Neural cell (in vitro differentiated cells): ENCODE results near the gene CAMK1D. TPM values are rescaled to one million over a fixed set of nuclear protein-coding genes. Genes with fewer than 3 reads are reported as not detected.
"Not testable (repeated sequence)": the region's sequence is repeated elsewhere in the genome, so short reads cannot be mapped to it uniquely, and the experiment has no call there.

Experiments used
- H2AFZ ChIP-seq: fragments of 200-600, 300-800 bp; sonication (generic), shearing (Covaris generic); 2 replicates; pipeline ENCODE4 v1.6.0; 2014; ENCODE audit warnings: low read depth, mild to moderate bottlenecking, antibody characterized with exemption, low read length, moderate library complexity
- H3F3A ChIP-seq: fragments of 200-600 bp; shearing (Covaris generic); 2 replicates; pipeline ENCODE4 v1.6.1; 2016; ENCODE audit warnings: mild to moderate bottlenecking, moderate library complexity, mixed read lengths, antibody characterized with exemption, low read length; ENCODE audit not compliant: insufficient read depth, poor library complexity, severe bottlenecking
- H3K27ac ChIP-seq: fragments of 200-600, 300-800 bp; sonication (generic), shearing (Covaris generic); 2 replicates; pipeline ENCODE4 v1.5.1; 2014; ENCODE audit warnings: mild to moderate bottlenecking, low read length, moderate library complexity
- H3K27me3 ChIP-seq: fragments of 300-800, 200-600 bp; sonication (generic), shearing (Covaris generic); 2 replicates; pipeline ENCODE4 v1.6.0; 2014; ENCODE audit warnings: mild to moderate bottlenecking, low read depth, low read length, moderate library complexity; ENCODE audit not compliant: insufficient read depth
- H3K36me3 ChIP-seq: fragments of 300-800, 200-600 bp; sonication (generic), shearing (Covaris generic); 2 replicates; pipeline ENCODE4 v1.5.1; 2014; ENCODE audit warnings: mild to moderate bottlenecking, antibody characterized with exemption, low read length, moderate library complexity; ENCODE audit not compliant: insufficient read depth
- H3K4me2 ChIP-seq: fragments of 300-800, 200-600 bp; sonication (generic), shearing (Covaris generic); 2 replicates; pipeline ENCODE4 v1.6.0; 2014; ENCODE audit warnings: mild to moderate bottlenecking, low read length
- H3K4me3 ChIP-seq: fragments of 300-800, 200-600 bp; sonication (generic), shearing (Covaris generic); 2 replicates; pipeline ENCODE4 v1.5.1; 2014; ENCODE audit warnings: mild to moderate bottlenecking, low read length, moderate library complexity
- H3K79me2 ChIP-seq: fragments of 200-600 bp; shearing (Covaris generic); replicated peaks from 2 replicates; pipeline ENCODE4 v1.6.0; 2014; ENCODE audit warnings: mild to moderate bottlenecking, low read length, moderate library complexity; ENCODE audit not compliant: insufficient read depth
- H3K9ac ChIP-seq: fragments of 300-800, 200-600 bp; sonication (generic), shearing (Covaris generic); 2 replicates; pipeline ENCODE4 v1.6.1; 2016; ENCODE audit warnings: mild to moderate bottlenecking, low read length, mixed read lengths
- H3K9me2 ChIP-seq: fragments of 200-600 bp; shearing (Covaris generic); 2 replicates; pipeline ENCODE4 v1.6.1; 2016; ENCODE audit warnings: mild to moderate bottlenecking, low read length, mixed read lengths; ENCODE audit not compliant: insufficient read depth
- H3K9me3 ChIP-seq: fragments of 200-600, 300-800 bp; sonication (generic), shearing (Covaris generic); 2 replicates; pipeline ENCODE4 v1.6.1; 2016; ENCODE audit warnings: mild to moderate bottlenecking, mixed run types, low read length, moderate library complexity, mixed read lengths
- H4K20me1 ChIP-seq: fragments of 200-600 bp; shearing (Covaris generic); 2 replicates; pipeline ENCODE4 v1.6.1; 2016; ENCODE audit warnings: mild to moderate bottlenecking, mixed run types; ENCODE audit not compliant: insufficient read depth
- CTCF ChIP-seq: fragments of 450-650 bp; IDR thresholded peaks from 2 replicates; pipeline ENCODE4 v1.5.1; 2014; ENCODE audit warnings: antibody characterized with exemption, mild to moderate bottlenecking, moderate library complexity; ENCODE audit not compliant: poor library complexity, severe bottlenecking
- EP300 ChIP-seq: fragments of 450-650 bp; conservative IDR thresholded peaks from 2 replicates; pipeline ENCODE4 v1.6.1; 2014; ENCODE audit warnings: antibody characterized with exemption, mild to moderate bottlenecking, moderate library complexity; ENCODE audit not compliant: poor library complexity, severe bottlenecking
- EZH2 ChIP-seq: fragments of 200-600, 300-800 bp; shearing (Covaris generic), sonication (generic); IDR thresholded peaks from 2 replicates; pipeline ENCODE4 v1.6.1; 2014; ENCODE audit warnings: antibody characterized with exemption, low read length, borderline replicate concordance, mild to moderate bottlenecking; ENCODE audit not compliant: insufficient read depth, poor library complexity, severe bottlenecking
- MXI1 ChIP-seq: fragments of 450-650 bp; conservative IDR thresholded peaks from 2 replicates; pipeline ENCODE4 v1.6.1; 2014; ENCODE audit warnings: antibody characterized with exemption, mild to moderate bottlenecking; ENCODE audit not compliant: poor library complexity, severe bottlenecking
- POLR2AphosphoS5 ChIP-seq: IDR thresholded peaks from 2 replicates; pipeline ENCODE4 v1.6.1; 2012
- RAD21 ChIP-seq: fragments of 450-650 bp; conservative IDR thresholded peaks from 2 replicates; pipeline ENCODE4 v1.6.1; 2014; ENCODE audit warnings: antibody characterized with exemption, mild to moderate bottlenecking, moderate library complexity
- REST ChIP-seq: IDR thresholded peaks from 2 replicates; pipeline ENCODE4 v1.6.1; 2012; ENCODE audit warnings: borderline replicate concordance
- SMC3 ChIP-seq: fragments of 450-650 bp; conservative IDR thresholded peaks from 2 replicates; pipeline ENCODE4 v1.6.1; 2014; ENCODE audit warnings: antibody characterized with exemption, mild to moderate bottlenecking, moderate library complexity; ENCODE audit not compliant: poor library complexity
- TAF1 ChIP-seq: IDR thresholded peaks from 2 replicates; pipeline ENCODE4 v1.6.1; 2012; ENCODE audit warnings: low read depth
- polyA plus RNA-seq: library from polyadenylated mRNA; depleted of rRNA; stranded (reverse); fragments of >200 nt; gene quantifications from 2 replicates; pipeline ENCODE4 v1.2.3, GENCODE V29; 2014

Gene CAMK1D
- polyA plus RNA-seq, 1 donor from 2014 or later: 13.8 TPM

GRCh38 chr10:12435348-12435747 is 86.0 kb downstream of the CAMK1D start:
- Histone ChIP-seq H2AFZ (no peak overlapping the region), H3K4me2 (no peak overlapping the region), H3K9me2 (no peaks in the 10 kb centered on the region), H3K4me3 (no peak overlapping the region), H4K20me1 (no peaks in the 10 kb centered on the region), H3K79me2 (no peaks in the 10 kb centered on the region), H3K9ac (no peak overlapping the region), H3K9me3 (no peaks in the 10 kb centered on the region), H3F3A (peaks cover 3% of the 10 kb centered on the region), H3K36me3 (no peaks in the 10 kb centered on the region), H3K27me3 (no peaks in the 10 kb centered on the region), H3K27ac (no peak overlapping the region)
- no peak for TF ChIP-seq EZH2
- TF ChIP-seq POLR2AphosphoS5: no peak
- no peak for TF ChIP-seq SMC3
- TF ChIP-seq REST: no peak
- no peak for TF ChIP-seq TAF1
- no peak for TF ChIP-seq RAD21
- TF ChIP-seq CTCF: no peak
- no peak for TF ChIP-seq EP300
- TF ChIP-seq MXI1: no peak

GRCh38 chr10:12438919-12439692 is 89.8 kb downstream of the CAMK1D start:
- Histone ChIP-seq H3K9ac (no peak overlapping the region), H3K79me2 (no peaks in the 10 kb centered on the region), H3F3A (peaks cover 3% of the 10 kb centered on the region), H3K27me3 (no peaks in the 10 kb centered on the region), H3K36me3 (no peaks in the 10 kb centered on the region), H3K9me3 (no peaks in the 10 kb centered on the region), H3K4me3 (no peak overlapping the region), H3K27ac (no peak overlapping the region), H3K9me2 (no peaks in the 10 kb centered on the region), H2AFZ (no peak overlapping the region), H3K4me2 (no peak overlapping the region), H4K20me1 (no peaks in the 10 kb centered on the region)
- TF ChIP-seq SMC3 (no peak), CTCF (no peak), EP300 (no peak), MXI1 (no peak)

- not testable (repeated sequence) for H3K27ac ChIP-seq, H3K4me2 ChIP-seq, H3K79me2 ChIP-seq, H3K27me3 ChIP-seq, H4K20me1 ChIP-seq, H3K36me3 ChIP-seq, H3K4me3 ChIP-seq, H2AFZ ChIP-seq, H3K9me3 ChIP-seq, H3K9me2 ChIP-seq, H3K9ac ChIP-seq, H3F3A ChIP-seq
Measured at GRCh38 chr10:12439767-12440166, 90.4 kb downstream of the CAMK1D start.
